NCI-H1694 (cell line): ENCODE results near the gene RRBP1.

ENCODE experiments used
- DNase-seq: peaks from one replicate; lab custom pipeline; 2025; lab: John Stamatoyannopoulos, UW

The RRBP1 gene

GRCh38 chr20:17634661-17635331 lies 47.2 kb downstream of the RRBP1 start:
- no peak for DNase-seq

GRCh38 chr20:17633850-17634500 lies 48.1 kb downstream of the RRBP1 start:
- no peak for DNase-seq

GRCh38 chr20:17633221-17633849 lies 48.7 kb downstream of the RRBP1 start:
- DNase-seq: no peak

- no peak for DNase-seq
Observed at GRCh38 chr20:17631576-17632319, 50.3 kb downstream of the RRBP1 start.

- DNase-seq: no peak
Observed at GRCh38 chr20:17630806-17631195, 51.2 kb downstream of the RRBP1 start.

DNA sequence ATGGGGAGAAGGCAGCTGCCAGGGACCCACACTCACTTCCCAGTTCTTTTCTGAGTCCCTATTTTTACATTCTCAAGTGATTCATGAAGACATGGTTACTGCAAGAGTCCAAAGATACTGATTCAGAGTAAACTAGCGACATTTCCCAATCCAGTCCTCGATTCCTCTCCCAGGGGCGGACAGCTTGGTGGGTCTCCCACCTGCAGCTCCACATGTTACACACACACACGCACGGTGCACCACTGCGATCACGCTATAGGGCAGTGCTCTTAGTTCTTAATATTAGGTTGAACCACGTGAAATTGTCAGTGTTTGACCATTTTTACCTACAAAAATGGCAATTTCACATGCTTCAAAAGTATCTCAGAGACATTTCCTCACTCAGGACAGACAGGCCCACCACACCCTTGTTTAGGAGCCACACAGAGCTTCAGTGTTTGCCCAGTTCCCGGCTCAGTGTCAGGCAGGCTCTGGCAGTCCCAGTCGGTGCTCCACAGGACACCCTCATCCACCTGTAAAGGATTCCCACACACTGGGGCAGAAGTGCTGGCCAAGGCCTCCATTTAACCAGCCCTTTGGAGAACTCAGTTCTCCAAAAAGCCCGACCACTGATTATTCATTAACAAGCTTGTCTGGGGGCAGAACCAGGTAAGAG lies 51.8 kb downstream of the RRBP1 start:
- no peak for DNase-seq

GRCh38 chr20:17629678-17630089 lies 52.4 kb downstream of the RRBP1 start:
- DNase-seq: no peak

DNA sequence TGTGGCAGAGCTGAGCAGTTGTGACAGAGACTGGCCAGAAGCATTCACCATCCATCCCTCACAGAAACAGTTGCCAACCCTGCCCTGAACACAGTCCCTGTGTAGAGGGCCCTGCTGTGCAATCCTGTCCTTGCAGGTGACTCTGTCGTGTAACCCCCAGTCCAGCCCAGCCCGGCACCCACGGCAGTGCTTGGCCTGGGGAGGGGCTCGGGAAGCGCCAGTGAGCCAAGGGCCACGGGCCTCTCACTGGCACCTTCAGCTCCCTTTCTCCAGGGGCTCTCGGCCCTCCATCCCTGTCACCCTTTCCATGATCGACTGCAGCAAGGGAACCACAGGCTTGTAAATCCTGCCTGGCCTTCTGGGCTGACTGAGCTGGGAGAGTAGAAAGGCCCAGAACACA lies 53.0 kb downstream of the RRBP1 start:
- DNase-seq: no peak

DNA sequence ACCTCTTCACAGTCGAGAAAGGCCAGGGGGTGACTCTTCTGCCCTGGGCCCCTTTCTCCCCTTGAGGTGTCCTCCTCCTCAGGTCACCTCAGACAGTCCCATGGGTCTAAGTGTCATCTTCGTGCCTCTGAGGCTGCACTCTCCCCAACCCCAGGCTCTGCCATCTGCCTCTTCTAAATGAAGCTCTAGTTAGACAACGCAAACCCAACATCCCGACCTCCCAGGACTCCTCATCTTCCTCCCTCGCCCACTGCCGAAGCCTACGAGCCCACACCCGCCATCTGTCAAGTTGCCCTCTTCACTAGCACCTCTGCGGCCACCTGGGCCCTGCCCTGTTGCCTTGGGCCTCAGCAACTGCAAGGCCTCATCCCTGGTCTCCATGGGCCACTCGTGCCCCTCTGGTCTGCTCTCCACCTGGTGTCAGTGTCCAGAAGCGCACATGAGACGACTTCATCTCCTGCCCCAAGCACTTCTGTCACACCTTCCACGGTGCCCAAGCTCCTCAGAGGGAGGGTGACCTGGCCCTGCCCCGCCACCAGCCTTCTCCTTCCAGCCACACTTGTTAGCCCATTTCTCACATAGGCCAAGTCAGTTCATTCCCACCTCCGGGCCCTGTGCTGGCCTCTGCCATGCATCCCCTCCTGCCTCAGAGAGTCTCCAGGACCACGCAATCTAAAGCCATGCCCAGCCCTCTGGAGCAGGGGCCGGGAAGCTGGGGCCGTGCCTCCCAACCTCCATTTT lies 53.8 kb downstream of the RRBP1 start:
- DNase-seq: no peak

- no peak for DNase-seq
Observed at GRCh38 chr20:17627101-17627955, 54.7 kb downstream of the RRBP1 start.

- DNase-seq: no peak
Observed at GRCh38 chr20:17626217-17627007, 55.6 kb downstream of the RRBP1 start.

GRCh38 chr20:17625246-17626051 lies 56.6 kb downstream of the RRBP1 start:
- DNase-seq: no peak

- DNase-seq: no peak
Observed at GRCh38 chr20:17624551-17625245, 57.3 kb downstream of the RRBP1 start.

- DNase-seq: no peak
Observed at GRCh38 chr20:17624070-17624469, 58.0 kb downstream of the RRBP1 start.

- DNase-seq: no peak
Observed at GRCh38 chr20:17622851-17623508, 59.1 kb downstream of the RRBP1 start.

DNA sequence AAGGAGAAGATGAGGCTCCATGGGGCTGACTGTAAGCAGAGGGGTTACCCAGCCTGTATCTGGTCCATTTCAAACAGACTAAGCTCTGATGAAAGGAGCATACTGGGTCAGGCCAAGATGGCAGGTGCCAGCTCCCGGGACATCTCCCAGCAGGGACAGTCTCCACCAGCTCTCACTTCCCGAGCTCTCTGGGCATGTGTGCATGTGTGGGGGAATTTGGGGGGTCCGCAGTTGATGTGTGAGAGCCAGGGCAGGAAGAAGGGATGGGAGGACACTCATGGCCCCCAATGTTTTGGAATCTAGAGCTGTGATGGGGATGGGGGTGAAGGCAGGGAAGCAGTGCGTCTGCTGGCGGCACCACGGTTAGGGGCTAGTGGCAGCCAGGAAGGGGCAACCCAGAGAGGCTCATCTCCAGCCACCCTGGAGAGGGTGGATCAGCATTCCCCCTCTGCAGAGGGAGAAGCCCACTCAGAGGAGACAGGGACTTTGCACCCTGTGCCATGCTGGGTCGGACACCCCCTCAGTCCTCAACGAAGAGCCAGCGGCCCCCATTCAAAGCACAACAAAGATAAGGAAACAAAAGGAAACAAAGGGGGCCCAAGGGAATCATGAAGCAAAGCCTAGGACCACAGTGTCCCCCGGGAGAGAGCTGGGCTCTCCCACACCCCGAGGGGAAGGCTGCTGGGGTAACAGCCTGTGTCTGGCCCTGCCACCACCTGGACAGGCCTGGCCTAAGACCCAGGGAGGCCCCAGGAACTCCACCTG lies 59.8 kb downstream of the RRBP1 start:
- DNase-seq: no peak
